ENCODE measurements around the gene SNED1. TPM values are rescaled to one million over a fixed set of nuclear protein-coding genes. Genes with fewer than 3 reads are reported as not detected.

SNED1 gene
- total and polyA plus RNA-seq, 2 experiments from 2014 or later, result 1.5 to 2.8 TPM

GRCh38 chr2:241125626-241126025 lies 127.2 kb downstream of the SNED1 start:
- no peak overlapping the region for H3K27ac Mint-ChIP-seq
- no peak for DNase-seq (ENCODE audit: low spot score)
- no peaks in the 10 kb centered on the region for H3F3A ChIP-seq (replicated peaks; ENCODE audit: low read depth)
- H3K9me2 ChIP-seq (ENCODE audit: insufficient read depth), result no peaks in the 10 kb centered on the region
- H3K9me3 Mint-ChIP-seq, result no peaks in the 10 kb centered on the region
- H3K4me2 ChIP-seq, result no peak overlapping the region
- H3K27me3 Mint-ChIP-seq (ENCODE audit: insufficient read depth, low read depth, poor library complexity), result no peaks in the 10 kb centered on the region
- TF ChIP-seq REST (IDR thresholded peaks at IDR 0.05; ENCODE audit: unreplicated experiment) (no peak), EZH2phosphoT487 (IDR thresholded peaks at IDR 0.05; ENCODE audit: unreplicated experiment) (no peak), JUNB (IDR thresholded peaks at IDR 0.05; ENCODE audit: unreplicated experiment) (no peak)
- TF ChIP-seq, protein P1, sequence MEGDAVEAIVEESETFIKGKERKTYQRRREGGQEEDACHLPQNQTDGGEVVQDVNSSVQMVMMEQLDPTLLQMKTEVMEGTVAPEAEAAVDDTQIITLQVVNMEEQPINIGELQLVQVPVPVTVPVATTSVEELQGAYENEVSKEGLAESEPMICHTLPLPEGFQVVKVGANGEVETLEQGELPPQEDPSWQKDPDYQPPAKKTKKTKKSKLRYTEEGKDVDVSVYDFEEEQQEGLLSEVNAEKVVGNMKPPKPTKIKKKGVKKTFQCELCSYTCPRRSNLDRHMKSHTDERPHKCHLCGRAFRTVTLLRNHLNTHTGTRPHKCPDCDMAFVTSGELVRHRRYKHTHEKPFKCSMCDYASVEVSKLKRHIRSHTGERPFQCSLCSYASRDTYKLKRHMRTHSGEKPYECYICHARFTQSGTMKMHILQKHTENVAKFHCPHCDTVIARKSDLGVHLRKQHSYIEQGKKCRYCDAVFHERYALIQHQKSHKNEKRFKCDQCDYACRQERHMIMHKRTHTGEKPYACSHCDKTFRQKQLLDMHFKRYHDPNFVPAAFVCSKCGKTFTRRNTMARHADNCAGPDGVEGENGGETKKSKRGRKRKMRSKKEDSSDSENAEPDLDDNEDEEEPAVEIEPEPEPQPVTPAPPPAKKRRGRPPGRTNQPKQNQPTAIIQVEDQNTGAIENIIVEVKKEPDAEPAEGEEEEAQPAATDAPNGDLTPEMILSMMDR (conservative IDR thresholded peaks at IDR 0.05; ENCODE audit: low read depth in 2 of 2), result no peak
- no peak for ATAC-seq
- peaks cover 6% of the 10 kb centered on the region for H3K36me3 ChIP-seq (ENCODE audit: insufficient read depth)
- H3K27me3 ChIP-seq (ENCODE audit: insufficient read depth), result no peaks in the 10 kb centered on the region
- no peaks in the 10 kb centered on the region for H4K20me1 ChIP-seq (replicated peaks; ENCODE audit: insufficient read depth)
- no peaks in the 10 kb centered on the region for H3K4me1 Mint-ChIP-seq
- H3K79me2 ChIP-seq (replicated peaks; ENCODE audit: insufficient read depth), result no peaks in the 10 kb centered on the region
- H2AFZ ChIP-seq, result no peak overlapping the region
- no peak overlapping the region for H3K4me3 ChIP-seq
- no peaks in the 10 kb centered on the region for H3K4me1 ChIP-seq (ENCODE audit: insufficient read depth)
- no peak overlapping the region for H3K4me3 Mint-ChIP-seq
- no peak overlapping the region for H3K27ac ChIP-seq (ENCODE audit: low read depth)
- H3K36me3 Mint-ChIP-seq (ENCODE audit: low read depth), result peaks cover 30% of the 10 kb centered on the region

GRCh38 chr2:241126201-241126611 lies 127.8 kb downstream of the SNED1 start:
- Mint-ChIP-seq H3K27ac (no peak overlapping the region), H3K4me3 (no peak overlapping the region), H3K27me3 (ENCODE audit: insufficient read depth, low read depth, poor library complexity) (no peaks in the 10 kb centered on the region), H3K9me3 (no peaks in the 10 kb centered on the region), H3K4me1 (no peaks in the 10 kb centered on the region), H3K36me3 (ENCODE audit: low read depth) (peaks cover 26% of the 10 kb centered on the region)
- TF ChIP-seq POLR2AphosphoS5 (IDR thresholded peaks at IDR 0.05; ENCODE audit: low read depth) (no peak), EZH2phosphoT487 (IDR thresholded peaks at IDR 0.05; ENCODE audit: unreplicated experiment) (no peak), REST (IDR thresholded peaks at IDR 0.05; ENCODE audit: unreplicated experiment) (no peak), JUNB (IDR thresholded peaks at IDR 0.05; ENCODE audit: unreplicated experiment) (no peak), NANOG (IDR thresholded peaks at IDR 0.05; ENCODE audit: borderline replicate concordance) (no peak)
- H3K4me2 ChIP-seq, result no peak overlapping the region
- no peaks in the 10 kb centered on the region for H3F3A ChIP-seq (replicated peaks; ENCODE audit: low read depth)
- H3K27ac ChIP-seq (ENCODE audit: low read depth), result no peak overlapping the region
- H3K4me1 ChIP-seq (ENCODE audit: insufficient read depth), result no peaks in the 10 kb centered on the region
- no peaks in the 10 kb centered on the region for H3K27me3 ChIP-seq (ENCODE audit: insufficient read depth)
- no peak overlapping the region for H2AFZ ChIP-seq
- H3K9me2 ChIP-seq (ENCODE audit: insufficient read depth), result no peaks in the 10 kb centered on the region
- ATAC-seq (no peak), DNase-seq (ENCODE audit: low spot score) (no peak)
- no peaks in the 10 kb centered on the region for H3K79me2 ChIP-seq (replicated peaks; ENCODE audit: insufficient read depth)
- peaks cover under 1% of the 10 kb centered on the region; the same call in 1 of the 2 replicates for H3K36me3 ChIP-seq (ENCODE audit: insufficient read depth)
- H4K20me1 ChIP-seq (replicated peaks; ENCODE audit: insufficient read depth), result no peaks in the 10 kb centered on the region
- no peak overlapping the region for H3K4me3 ChIP-seq

All from GM23338 (cell line).